ENCODE measurements around the gene APEH. TPM values are rescaled to one million over a fixed set of nuclear protein-coding genes. Genes with fewer than 3 reads are reported as not detected.

Gene APEH
- total and polyA plus RNA-seq, 2 donors from 2014 or later, result 138 to 143 TPM

- H3K4me3 ChIP-seq (ENCODE audit: low read length in 3 of 3), result no peak overlapping the region
- no peaks in the 10 kb centered on the region for H3K27me3 ChIP-seq (ENCODE audit: control insufficient read depth, insufficient read depth, low read length)
- TF ChIP-seq CTCF (IDR thresholded peaks at IDR 0.05; ENCODE audit: borderline replicate concordance, extremely low read depth, insufficient read depth), result no peak
- FAIRE-seq (no peak), DNase-seq (peak in 4 of 5 donors; percentile 44 to 58 (median 55))
- no peaks in the 10 kb centered on the region for H3K9me3 ChIP-seq (ENCODE audit: control insufficient read depth in 2 of 3, insufficient read depth in 1 of 3, low read length in 3 of 3)
- no peaks in the 10 kb centered on the region for H3K36me3 ChIP-seq (ENCODE audit: control insufficient read depth in 2 of 3, insufficient read depth in 3 of 3, low read length in 3 of 3)
- H3K4me1 ChIP-seq (ENCODE audit: control insufficient read depth in 2 of 3, insufficient read depth in 2 of 3, low read depth in 1 of 3, low read length in 3 of 3), result peaks cover 0 to 3% (median 0%) of the 10 kb centered on the region in 3 donors
- intact Hi-C loops (cut with DNase I), result no loop called here
- no peak overlapping the region for H3K9ac ChIP-seq (ENCODE audit: low read length in 3 of 3)
- H3K27ac ChIP-seq (ENCODE audit: low read depth in 2 of 2, low read length in 2 of 2), result no peak overlapping the region
Observed at GRCh38 chr3:49652903-49653415, 21.2 kb upstream of the APEH start.

- TF ChIP-seq CTCF (IDR thresholded peaks at IDR 0.05; ENCODE audit: borderline replicate concordance, extremely low read depth, insufficient read depth), result no peak
- peak in 2 of 5 donors; percentile 24 to 74 for DNase-seq
- intact Hi-C loops (cut with DNase I), result no loop called here
Observed at GRCh38 chr3:49653621-49654020, 20.5 kb upstream of the APEH start.

GRCh38 chr3:49654176-49654825 lies 19.9 kb upstream of the APEH start:
- no peaks in the 10 kb centered on the region for H3K27me3 ChIP-seq (ENCODE audit: control insufficient read depth, insufficient read depth, low read length)
- H3K9ac ChIP-seq (ENCODE audit: low read length in 3 of 3), result no peak overlapping the region
- no peaks in the 10 kb centered on the region for H3K36me3 ChIP-seq (ENCODE audit: control insufficient read depth in 2 of 3, insufficient read depth in 3 of 3, low read length in 3 of 3)
- no peak overlapping the region for H3K27ac ChIP-seq (ENCODE audit: low read depth in 2 of 2, low read length in 2 of 2)
- FAIRE-seq, result no peak
- no peak for TF ChIP-seq CTCF (IDR thresholded peaks at IDR 0.05; ENCODE audit: borderline replicate concordance, extremely low read depth, insufficient read depth)
- no peak for DNase-seq
- no peaks in the 10 kb centered on the region for H3K4me1 ChIP-seq (ENCODE audit: control insufficient read depth in 2 of 3, insufficient read depth in 2 of 3, low read depth in 1 of 3, low read length in 3 of 3)
- intact Hi-C loops (cut with DNase I), result no loop called here
- no peaks in the 10 kb centered on the region for H3K9me3 ChIP-seq (ENCODE audit: control insufficient read depth in 2 of 3, insufficient read depth in 1 of 3, low read length in 3 of 3)
- no peak overlapping the region for H3K4me3 ChIP-seq (ENCODE audit: low read length in 3 of 3)

More at GRCh38 chr3:49653621-49654020, 20.5 kb upstream of the APEH start:
- Histone ChIP-seq H3K9ac (ENCODE audit: low read length in 3 of 3) (no peak overlapping the region), H3K27me3 (ENCODE audit: control insufficient read depth, insufficient read depth, low read length) (no peaks in the 10 kb centered on the region), H3K4me1 (ENCODE audit: control insufficient read depth in 2 of 3, insufficient read depth in 2 of 3, low read depth in 1 of 3, low read length in 3 of 3) (no peaks in the 10 kb centered on the region), H3K27ac (ENCODE audit: low read depth in 2 of 2, low read length in 2 of 2) (no peak overlapping the region), H3K9me3 (ENCODE audit: control insufficient read depth in 2 of 3, insufficient read depth in 1 of 3, low read length in 3 of 3) (no peaks in the 10 kb centered on the region), H3K4me3 (ENCODE audit: low read length in 3 of 3) (no peak overlapping the region), H3K36me3 (ENCODE audit: control insufficient read depth in 2 of 3, insufficient read depth in 3 of 3, low read length in 3 of 3) (no peaks in the 10 kb centered on the region)
- FAIRE-seq, result no peak

Measured in kidney (tissue), 14 donors.